ENCODE results near the gene PON2.

PON2 gene

DNA sequence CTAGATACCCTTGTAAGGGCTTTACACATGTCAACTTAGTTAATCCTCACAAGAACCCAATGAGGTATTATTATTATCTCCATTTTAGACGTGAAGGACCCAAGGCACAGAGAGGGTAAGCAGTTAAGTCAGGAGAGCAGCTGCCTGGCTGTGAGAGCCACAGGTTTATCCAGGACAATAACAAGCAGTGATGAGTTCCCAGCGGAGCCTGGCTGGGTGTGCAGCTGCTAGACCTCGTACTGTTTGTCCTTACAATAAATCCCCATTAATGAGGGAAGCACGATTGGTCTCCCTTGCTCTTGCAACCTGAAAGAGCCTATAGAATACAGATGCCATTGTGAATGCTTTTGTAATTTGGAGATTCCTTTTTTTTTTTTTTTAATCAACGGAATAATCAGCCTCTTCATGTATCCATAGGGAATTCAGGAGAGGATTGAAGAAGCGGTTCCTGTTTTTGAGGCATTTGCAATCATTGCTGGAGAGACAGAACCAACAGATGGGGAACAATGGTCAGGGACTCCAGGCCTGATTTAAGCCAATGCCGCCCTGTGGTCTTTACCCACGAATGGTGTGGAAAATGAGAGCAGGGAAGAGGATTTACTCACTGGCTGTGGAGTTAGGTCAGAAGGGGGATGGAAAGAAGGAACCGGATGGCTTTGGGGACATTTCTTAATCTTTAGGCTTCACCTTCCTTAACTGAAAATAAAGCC is 38.6 kb upstream of the PON2 start:
- no peak overlapping the region for H3K4me3 ChIP-seq (ENCODE audit: low read depth, low read length)
- no peaks in the 10 kb centered on the region for H3K4me1 ChIP-seq (ENCODE audit: control insufficient read depth, insufficient read depth, low read length)
- no peaks in the 10 kb centered on the region for H3K9me3 ChIP-seq (ENCODE audit: control insufficient read depth, insufficient read depth, low read depth, low read length)
- ChIA-PET CTCF (interaction anchor here (0.7 kb wide), 1 partner anchor 1024 kb away, joined by 6 read pairs; no protein-coding TSS in a partner anchor), POLR2A (no interaction called here)
- TF ChIP-seq MZF1 (tag by site-specific recombination; IDR thresholded peaks at IDR 0.05; ENCODE audit: borderline replicate concordance), result no peak
- TF ChIP-seq, protein P1, sequence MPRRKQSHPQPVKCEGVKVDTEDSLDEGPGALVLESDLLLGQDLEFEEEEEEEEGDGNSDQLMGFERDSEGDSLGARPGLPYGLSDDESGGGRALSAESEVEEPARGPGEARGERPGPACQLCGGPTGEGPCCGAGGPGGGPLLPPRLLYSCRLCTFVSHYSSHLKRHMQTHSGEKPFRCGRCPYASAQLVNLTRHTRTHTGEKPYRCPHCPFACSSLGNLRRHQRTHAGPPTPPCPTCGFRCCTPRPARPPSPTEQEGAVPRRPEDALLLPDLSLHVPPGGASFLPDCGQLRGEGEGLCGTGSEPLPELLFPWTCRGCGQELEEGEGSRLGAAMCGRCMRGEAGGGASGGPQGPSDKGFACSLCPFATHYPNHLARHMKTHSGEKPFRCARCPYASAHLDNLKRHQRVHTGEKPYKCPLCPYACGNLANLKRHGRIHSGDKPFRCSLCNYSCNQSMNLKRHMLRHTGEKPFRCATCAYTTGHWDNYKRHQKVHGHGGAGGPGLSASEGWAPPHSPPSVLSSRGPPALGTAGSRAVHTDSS (tag by site-specific recombination; IDR thresholded peaks at IDR 0.05), result no peak
- TF ChIP-seq ZNF624 (tag by site-specific recombination; IDR thresholded peaks at IDR 0.05), result no peak
- TF ChIP-seq ZNF16 (tag by site-specific recombination; IDR thresholded peaks at IDR 0.05; ENCODE audit: low read depth), result no peak
- TF ChIP-seq ZNF660 (tag by site-specific recombination; IDR thresholded peaks at IDR 0.05), result no peak
- TF ChIP-seq, protein P2, sequence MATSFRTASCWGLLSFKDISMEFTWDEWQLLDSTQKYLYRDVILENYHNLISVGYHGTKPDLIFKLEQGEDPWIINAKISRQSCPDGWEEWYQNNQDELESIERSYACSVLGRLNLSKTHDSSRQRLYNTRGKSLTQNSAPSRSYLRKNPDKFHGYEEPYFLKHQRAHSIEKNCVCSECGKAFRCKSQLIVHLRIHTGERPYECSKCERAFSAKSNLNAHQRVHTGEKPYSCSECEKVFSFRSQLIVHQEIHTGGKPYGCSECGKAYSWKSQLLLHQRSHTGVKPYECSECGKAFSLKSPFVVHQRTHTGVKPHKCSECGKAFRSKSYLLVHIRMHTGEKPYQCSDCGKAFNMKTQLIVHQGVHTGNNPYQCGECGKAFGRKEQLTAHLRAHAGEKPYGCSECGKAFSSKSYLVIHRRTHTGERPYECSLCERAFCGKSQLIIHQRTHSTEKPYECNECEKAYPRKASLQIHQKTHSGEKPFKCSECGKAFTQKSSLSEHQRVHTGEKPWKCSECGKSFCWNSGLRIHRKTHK (tag by site-specific recombination; IDR thresholded peaks at IDR 0.05), result no peak
- H3K36me3 ChIP-seq (ENCODE audit: control insufficient read depth in 2 of 2, insufficient read depth in 1 of 2, low read length in 2 of 2), result no peaks in the 10 kb centered on the region
- H3K27ac ChIP-seq (ENCODE audit: extremely low read depth, low read depth, low read length), result no peak overlapping the region

DNA sequence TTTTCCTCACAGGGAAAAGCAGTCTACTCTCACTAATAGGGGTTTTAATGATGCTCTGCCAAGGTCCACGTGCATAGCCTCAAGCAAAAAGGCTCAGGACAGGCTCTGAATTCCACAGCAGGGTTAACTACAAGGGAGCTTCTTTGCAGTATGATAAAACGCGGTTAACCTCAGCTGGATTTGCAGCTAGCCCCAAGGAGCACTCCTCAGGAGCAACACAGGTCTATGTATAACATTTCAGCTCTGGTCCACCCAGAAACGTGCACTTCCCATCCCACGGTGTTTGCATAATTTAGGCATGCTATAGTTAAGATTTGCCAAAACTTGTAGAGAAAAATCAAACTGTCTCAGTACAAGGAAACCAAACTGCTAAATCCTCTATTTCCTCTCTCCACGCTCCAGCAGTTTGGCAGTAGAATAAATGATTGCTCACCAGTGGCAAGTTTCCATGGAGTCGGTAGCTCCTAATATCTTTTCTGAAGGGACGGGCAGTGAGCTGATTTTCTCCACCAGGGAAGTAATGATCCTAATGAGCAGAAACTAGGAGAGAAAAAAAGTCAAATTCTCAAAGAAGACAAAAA is 37.8 kb upstream of the PON2 start:
- H3K4me3 ChIP-seq (ENCODE audit: low read depth, low read length), result no peak overlapping the region
- no peaks in the 10 kb centered on the region for H3K4me1 ChIP-seq (ENCODE audit: control insufficient read depth, insufficient read depth, low read length)
- CTCF ChIA-PET, result interaction anchor here (0.7 kb wide), 2 partner anchors 8 to 1023 kb away, joined by 3 to 6 read pairs; no protein-coding TSS in a partner anchor
- POLR2A ChIA-PET, result no interaction called here
- TF ChIP-seq ZNF623 (tag by site-specific recombination; IDR thresholded peaks at IDR 0.05) (no peak), HOXD13 (CRISPR knock-in tag; IDR thresholded peaks at IDR 0.05; ENCODE audit: borderline replicate concordance) (no peak), ZNF660 (tag by site-specific recombination; IDR thresholded peaks at IDR 0.05) (no peak), ZNF239 (tag by site-specific recombination; IDR thresholded peaks at IDR 0.05) (no peak), ZNF624 (tag by site-specific recombination; IDR thresholded peaks at IDR 0.05) (no peak), ZNF404 (tag by site-specific recombination; IDR thresholded peaks at IDR 0.05) (no peak), ZEB2 (tag by site-specific recombination; IDR thresholded peaks at IDR 0.05) (no peak), ZNF596 (tag by site-specific recombination; IDR thresholded peaks at IDR 0.05) (no peak), REPIN1 (tag by site-specific recombination; IDR thresholded peaks at IDR 0.05; ENCODE audit: low read depth) (no peak), ZNF335 (tag by site-specific recombination; conservative IDR thresholded peaks at IDR 0.05) (no peak), ZNF776 (tag by site-specific recombination; IDR thresholded peaks at IDR 0.05; ENCODE audit: borderline replicate concordance) (no peak), GLIS1 (tag by site-specific recombination; IDR thresholded peaks at IDR 0.05) (no peak), ZNF157 (tag by site-specific recombination; IDR thresholded peaks at IDR 0.05) (no peak), ZNF558 (tag by site-specific recombination; IDR thresholded peaks at IDR 0.05) (no peak), ZNF600 (tag by site-specific recombination; IDR thresholded peaks at IDR 0.05) (no peak), ZNF48 (tag by site-specific recombination; IDR thresholded peaks at IDR 0.05) (no peak), ZXDB (tag by site-specific recombination; IDR thresholded peaks at IDR 0.05) (no peak)
- TF ChIP-seq, protein P3, sequence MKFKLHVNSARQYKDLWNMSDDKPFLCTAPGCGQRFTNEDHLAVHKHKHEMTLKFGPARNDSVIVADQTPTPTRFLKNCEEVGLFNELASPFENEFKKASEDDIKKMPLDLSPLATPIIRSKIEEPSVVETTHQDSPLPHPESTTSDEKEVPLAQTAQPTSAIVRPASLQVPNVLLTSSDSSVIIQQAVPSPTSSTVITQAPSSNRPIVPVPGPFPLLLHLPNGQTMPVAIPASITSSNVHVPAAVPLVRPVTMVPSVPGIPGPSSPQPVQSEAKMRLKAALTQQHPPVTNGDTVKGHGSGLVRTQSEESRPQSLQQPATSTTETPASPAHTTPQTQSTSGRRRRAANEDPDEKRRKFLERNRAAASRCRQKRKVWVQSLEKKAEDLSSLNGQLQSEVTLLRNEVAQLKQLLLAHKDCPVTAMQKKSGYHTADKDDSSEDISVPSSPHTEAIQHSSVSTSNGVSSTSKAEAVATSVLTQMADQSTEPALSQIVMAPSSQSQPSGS (tag by site-specific recombination; IDR thresholded peaks at IDR 0.05; ENCODE audit: low read depth), result no peak
- TF ChIP-seq, protein P4, sequence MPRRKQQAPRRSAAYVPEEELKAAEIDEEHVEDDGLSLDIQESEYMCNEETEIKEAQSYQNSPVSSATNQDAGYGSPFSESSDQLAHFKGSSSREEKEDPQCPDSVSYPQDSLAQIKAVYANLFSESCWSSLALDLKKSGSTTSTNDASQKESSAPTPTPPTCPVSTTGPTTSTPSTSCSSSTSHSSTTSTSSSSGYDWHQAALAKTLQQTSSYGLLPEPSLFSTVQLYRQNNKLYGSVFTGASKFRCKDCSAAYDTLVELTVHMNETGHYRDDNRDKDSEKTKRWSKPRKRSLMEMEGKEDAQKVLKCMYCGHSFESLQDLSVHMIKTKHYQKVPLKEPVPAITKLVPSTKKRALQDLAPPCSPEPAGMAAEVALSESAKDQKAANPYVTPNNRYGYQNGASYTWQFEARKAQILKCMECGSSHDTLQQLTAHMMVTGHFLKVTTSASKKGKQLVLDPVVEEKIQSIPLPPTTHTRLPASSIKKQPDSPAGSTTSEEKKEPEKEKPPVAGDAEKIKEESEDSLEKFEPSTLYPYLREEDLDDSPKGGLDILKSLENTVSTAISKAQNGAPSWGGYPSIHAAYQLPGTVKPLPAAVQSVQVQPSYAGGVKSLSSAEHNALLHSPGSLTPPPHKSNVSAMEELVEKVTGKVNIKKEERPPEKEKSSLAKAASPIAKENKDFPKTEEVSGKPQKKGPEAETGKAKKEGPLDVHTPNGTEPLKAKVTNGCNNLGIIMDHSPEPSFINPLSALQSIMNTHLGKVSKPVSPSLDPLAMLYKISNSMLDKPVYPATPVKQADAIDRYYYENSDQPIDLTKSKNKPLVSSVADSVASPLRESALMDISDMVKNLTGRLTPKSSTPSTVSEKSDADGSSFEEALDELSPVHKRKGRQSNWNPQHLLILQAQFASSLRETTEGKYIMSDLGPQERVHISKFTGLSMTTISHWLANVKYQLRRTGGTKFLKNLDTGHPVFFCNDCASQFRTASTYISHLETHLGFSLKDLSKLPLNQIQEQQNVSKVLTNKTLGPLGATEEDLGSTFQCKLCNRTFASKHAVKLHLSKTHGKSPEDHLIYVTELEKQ (tag by site-specific recombination; IDR thresholded peaks at IDR 0.05; ENCODE audit: borderline replicate concordance), result no peak
- TF ChIP-seq, protein P5, sequence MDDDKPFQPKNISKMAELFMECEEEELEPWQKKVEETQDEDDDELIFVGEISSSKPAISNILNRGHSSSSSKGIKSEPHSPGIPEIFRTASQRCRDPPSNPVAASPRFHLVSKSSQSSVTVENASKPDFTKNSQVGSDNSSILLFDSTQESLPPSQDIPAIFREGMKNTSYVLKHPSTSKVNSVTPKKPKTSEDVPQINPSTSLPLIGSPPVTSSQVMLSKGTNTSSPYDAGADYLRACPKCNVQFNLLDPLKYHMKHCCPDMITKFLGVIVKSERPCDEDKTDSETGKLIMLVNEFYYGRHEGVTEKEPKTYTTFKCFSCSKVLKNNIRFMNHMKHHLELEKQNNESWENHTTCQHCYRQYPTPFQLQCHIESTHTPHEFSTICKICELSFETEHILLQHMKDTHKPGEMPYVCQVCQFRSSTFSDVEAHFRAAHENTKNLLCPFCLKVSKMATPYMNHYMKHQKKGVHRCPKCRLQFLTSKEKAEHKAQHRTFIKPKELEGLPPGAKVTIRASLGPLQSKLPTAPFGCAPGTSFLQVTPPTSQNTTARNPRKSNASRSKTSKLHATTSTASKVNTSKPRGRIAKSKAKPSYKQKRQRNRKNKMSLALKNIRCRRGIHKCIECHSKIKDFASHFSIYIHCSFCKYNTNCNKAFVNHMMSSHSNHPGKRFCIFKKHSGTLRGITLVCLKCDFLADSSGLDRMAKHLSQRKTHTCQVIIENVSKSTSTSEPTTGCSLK (tag by site-specific recombination; IDR thresholded peaks at IDR 0.05), result no peak
- no peaks in the 10 kb centered on the region for H3K36me3 ChIP-seq (ENCODE audit: control insufficient read depth in 2 of 2, insufficient read depth in 1 of 2, low read length in 2 of 2)
- no peak overlapping the region for H3K27ac ChIP-seq (ENCODE audit: extremely low read depth, low read depth, low read length)
- H3K9me3 ChIP-seq (ENCODE audit: control insufficient read depth, insufficient read depth, low read depth, low read length), result no peaks in the 10 kb centered on the region
